Trophoblast cell (in vitro differentiated cells and primary cell): ENCODE data around the gene EFCAB11.

Experiments
- DNase-seq, 2 donors: peaks; one replicate each; pipeline ENCODE4 v3.0.0-alpha.2; 2016
- H2AFZ ChIP-seq: 2 replicates; pipeline ENCODE4 v1.6.1; 2013; ENCODE audit warnings: low read length, moderate library complexity, mild to moderate bottlenecking; ENCODE audit not compliant: insufficient read depth, poor library complexity
- H2AK5ac ChIP-seq: 2 replicates; pipeline ENCODE4 v1.6.1; 2013; ENCODE audit warnings: mild to moderate bottlenecking, low read length
- H2BK120ac ChIP-seq: 2 replicates; pipeline ENCODE4 v1.6.1; 2013; ENCODE audit warnings: low read length, mild to moderate bottlenecking, moderate library complexity; ENCODE audit not compliant: insufficient read depth, poor library complexity
- H2BK12ac ChIP-seq: 2 replicates; pipeline ENCODE4 v1.6.1; 2013; ENCODE audit warnings: mild to moderate bottlenecking, low read length, moderate library complexity
- H2BK5ac ChIP-seq: 2 replicates; pipeline ENCODE4 v1.6.1; 2013; ENCODE audit warnings: low read length, low read depth, moderate library complexity, mild to moderate bottlenecking; ENCODE audit not compliant: poor library complexity
- H3K14ac ChIP-seq: 2 replicates; pipeline ENCODE4 v1.6.1; 2013; ENCODE audit warnings: mild to moderate bottlenecking, low read length
- H3K18ac ChIP-seq: 2 replicates; pipeline ENCODE4 v1.6.1; 2013; ENCODE audit warnings: mild to moderate bottlenecking, low read length
- H3K23ac ChIP-seq: 2 replicates; pipeline ENCODE4 v1.6.1; 2013; ENCODE audit warnings: low read length
- H3K27ac ChIP-seq: 2 replicates; pipeline ENCODE4 v1.5.1; 2013; ENCODE audit warnings: low read depth, mild to moderate bottlenecking, inconsistent platforms, low read length, moderate library complexity
- H3K27me3 ChIP-seq: 2 replicates; pipeline ENCODE4 v1.6.1; 2013; ENCODE audit warnings: inconsistent platforms, mild to moderate bottlenecking, low read length, moderate library complexity; ENCODE audit not compliant: insufficient read depth
- H3K36me3 ChIP-seq, 2 experiments: 1 replicate in 1 of 2; 2 replicates in 1 of 2; pipeline ENCODE4 v1.6.1; 2013; ENCODE audit warnings: low read length in 2 of 2, mild to moderate bottlenecking in 2 of 2, moderate library complexity in 1 of 2; ENCODE audit not compliant: insufficient read depth in 2 of 2, control insufficient read depth in 1 of 2
- H3K4ac ChIP-seq: 2 replicates; pipeline ENCODE4 v1.6.1; 2013; ENCODE audit warnings: low read depth, mild to moderate bottlenecking, low read length, moderate library complexity
- H3K4me1 ChIP-seq, 2 experiments: 1 replicate in 1 of 2; 2 replicates in 1 of 2; pipeline ENCODE4 v1.6.1; 2013; ENCODE audit warnings: low read length in 2 of 2, mild to moderate bottlenecking in 2 of 2, moderate library complexity in 1 of 2; ENCODE audit not compliant: insufficient read depth in 2 of 2, control insufficient read depth in 1 of 2
- H3K4me2 ChIP-seq: 2 replicates; pipeline ENCODE4 v1.6.1; 2013; ENCODE audit warnings: inconsistent platforms, mild to moderate bottlenecking, low read length, moderate library complexity
- H3K4me3 ChIP-seq: 2 replicates; pipeline ENCODE4 v1.5.1; 2013; ENCODE audit warnings: mild to moderate bottlenecking, low read depth, low read length, inconsistent platforms
- H3K79me1 ChIP-seq: one replicate; pipeline ENCODE4 v1.6.1; 2013; ENCODE audit warnings: low read length
- H3K79me2 ChIP-seq: 2 replicates; pipeline ENCODE4 v1.6.1; 2013; ENCODE audit warnings: low read length, mild to moderate bottlenecking; ENCODE audit not compliant: control insufficient read depth, insufficient read depth, poor library complexity
- H3K9ac ChIP-seq: 2 replicates; pipeline ENCODE4 v1.6.1; 2013; ENCODE audit warnings: mild to moderate bottlenecking, low read length
- H3K9me3 ChIP-seq: 2 replicates; pipeline ENCODE4 v1.6.1; 2013; ENCODE audit warnings: low read depth, mild to moderate bottlenecking, control low read depth, inconsistent platforms, low read length; ENCODE audit not compliant: insufficient read depth
- H4K12ac ChIP-seq: 2 replicates; pipeline ENCODE4 v1.6.1; 2013; ENCODE audit warnings: low read depth, mild to moderate bottlenecking, low read length, moderate library complexity
- H4K8ac ChIP-seq: 2 replicates; pipeline ENCODE4 v1.6.1; 2013; ENCODE audit warnings: low read depth, mild to moderate bottlenecking, low read length, moderate library complexity
- H4K91ac ChIP-seq: one replicate; pipeline ENCODE4 v1.6.1; 2013; ENCODE audit warnings: low read depth, mild to moderate bottlenecking, low read length, moderate library complexity
- WGBS: extraction: QIAGEN DNeasy Blood & Tissue Kit; methylation state at CpG from one replicate; pipeline ENCODE4 v1.1.7; 2013; ENCODE audit warnings: missing lambda C conversion rate; ENCODE audit not compliant: insufficient read length, insufficient coverage; ENCODE audit errors: extremely low coverage; 5-methylcytosine and 5-hydroxymethylcytosine counted together

Gene EFCAB11

DNA sequence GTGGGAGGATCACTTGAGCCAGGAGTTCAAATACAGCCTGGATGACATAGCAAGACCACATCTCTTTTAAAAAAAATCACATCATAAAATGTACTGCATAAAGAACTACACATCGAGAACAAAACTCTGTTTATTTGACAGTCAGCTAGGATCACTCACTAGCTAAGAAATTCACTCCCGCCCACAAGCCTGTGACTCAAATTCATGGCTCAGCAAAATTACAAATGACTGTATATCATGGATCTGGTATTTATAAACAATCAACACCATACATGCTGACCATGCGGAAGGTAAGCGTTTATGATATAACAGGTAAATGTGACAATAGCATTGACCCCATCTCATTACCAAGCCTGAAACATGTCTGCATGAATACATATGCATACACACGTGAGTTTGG is 206.5 kb downstream of the EFCAB11 start:
- no peaks in the 10 kb centered on the region for H3K27me3 ChIP-seq
- no peak overlapping the region for H3K4me3 ChIP-seq
- no peak overlapping the region for H4K8ac ChIP-seq
- H2AFZ ChIP-seq, result no peak overlapping the region
- H3K4ac ChIP-seq, result no peak overlapping the region
- no peak overlapping the region for H3K27ac ChIP-seq
- H2BK12ac ChIP-seq, result no peak overlapping the region
- no peaks in the 10 kb centered on the region for H3K79me1 ChIP-seq
- H3K4me1 ChIP-seq, result no peaks in the 10 kb centered on the region
- H3K4me2 ChIP-seq, result no peak overlapping the region
- H2BK120ac ChIP-seq, result no peak overlapping the region
- no peak overlapping the region for H2AK5ac ChIP-seq
- H3K14ac ChIP-seq, result no peak overlapping the region
- DNase-seq, result no peak
- H3K36me3 ChIP-seq, result no peaks in the 10 kb centered on the region
- H2BK5ac ChIP-seq, result no peak overlapping the region
- H3K18ac ChIP-seq, result no peak overlapping the region
- H3K9me3 ChIP-seq, result peaks cover 2% of the 10 kb centered on the region
- no peaks in the 10 kb centered on the region for H3K79me2 ChIP-seq
- no CpG with 5 or more reads among the region's 5 CpGs for WGBS
- no peak overlapping the region for H3K9ac ChIP-seq
- H4K12ac ChIP-seq, result no peak overlapping the region
- no peak overlapping the region for H4K91ac ChIP-seq
- H3K23ac ChIP-seq, result no peak overlapping the region

DNA sequence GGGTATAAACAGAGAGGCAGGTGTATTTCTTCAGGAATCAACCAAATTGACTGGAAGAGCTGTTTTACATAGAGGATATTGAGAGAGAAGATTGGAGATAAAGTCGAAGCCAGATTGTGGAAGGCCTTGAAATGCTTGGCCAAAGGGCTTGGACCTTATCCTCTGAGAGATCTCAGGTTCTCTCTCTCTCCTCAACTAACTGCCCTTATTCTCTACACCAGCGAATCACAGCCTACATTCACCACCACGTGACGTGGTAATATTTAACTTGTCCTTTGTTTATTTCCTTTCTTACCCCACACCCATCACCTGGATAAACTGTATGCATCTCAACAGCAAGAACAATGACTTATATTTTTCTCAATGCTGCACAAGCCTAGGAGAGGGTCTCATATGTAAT is 207.4 kb downstream of the EFCAB11 start:
- H2BK5ac ChIP-seq, result no peak overlapping the region
- H3K4me2 ChIP-seq, result no peak overlapping the region
- H2BK120ac ChIP-seq, result no peak overlapping the region
- H3K18ac ChIP-seq, result no peak overlapping the region
- no peak for DNase-seq
- H3K36me3 ChIP-seq, result no peaks in the 10 kb centered on the region
- H3K4ac ChIP-seq, result no peak overlapping the region
- no peak overlapping the region for H3K14ac ChIP-seq
- H3K27ac ChIP-seq, result no peak overlapping the region
- H3K79me1 ChIP-seq, result no peaks in the 10 kb centered on the region
- no peak overlapping the region for H3K9ac ChIP-seq
- H3K4me3 ChIP-seq, result no peak overlapping the region
- H2AFZ ChIP-seq, result no peak overlapping the region
- no peak overlapping the region for H3K23ac ChIP-seq
- no peaks in the 10 kb centered on the region for H3K79me2 ChIP-seq
- H4K91ac ChIP-seq, result no peak overlapping the region
- no peak overlapping the region for H4K8ac ChIP-seq
- WGBS, result no CpG with 5 or more reads among the region's 4 CpGs
- H3K4me1 ChIP-seq, result no peaks in the 10 kb centered on the region
- no peak overlapping the region for H2BK12ac ChIP-seq
- peaks cover 5% of the 10 kb centered on the region for H3K9me3 ChIP-seq
- no peaks in the 10 kb centered on the region for H3K27me3 ChIP-seq
- no peak overlapping the region for H2AK5ac ChIP-seq
- no peak overlapping the region for H4K12ac ChIP-seq

DNA sequence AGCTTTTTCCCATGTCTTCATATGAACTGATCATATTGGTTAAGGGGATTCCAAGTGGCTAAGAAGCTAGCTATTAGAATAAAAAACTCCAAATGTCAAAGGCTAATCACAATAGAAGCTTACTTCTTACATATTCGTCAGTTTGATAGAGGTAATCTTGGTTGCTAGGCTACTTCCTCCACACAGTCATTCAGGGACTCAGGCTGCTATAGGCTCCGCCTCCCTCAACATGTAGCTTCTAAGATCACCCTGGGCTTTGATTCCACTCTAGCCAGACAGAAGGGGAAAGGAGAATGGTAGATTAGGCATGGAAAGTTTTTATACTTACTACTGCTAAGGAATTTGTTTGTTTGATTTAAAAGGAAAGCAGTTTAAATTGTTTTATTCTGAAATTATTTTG is 207.9 kb downstream of the EFCAB11 start:
- no peak overlapping the region for H3K18ac ChIP-seq
- H3K4me2 ChIP-seq, result no peak overlapping the region
- H3K4me1 ChIP-seq, result no peaks in the 10 kb centered on the region
- no peak overlapping the region for H3K4ac ChIP-seq
- no peak overlapping the region for H2BK5ac ChIP-seq
- no peak overlapping the region for H2AK5ac ChIP-seq
- H3K27ac ChIP-seq, result no peak overlapping the region
- no CpG with 5 or more reads among the region's 2 CpGs for WGBS
- H3K9ac ChIP-seq, result no peak overlapping the region
- H4K12ac ChIP-seq, result no peak overlapping the region
- no peak overlapping the region for H3K4me3 ChIP-seq
- H3K36me3 ChIP-seq, result no peaks in the 10 kb centered on the region
- DNase-seq, result no peak
- no peaks in the 10 kb centered on the region for H3K27me3 ChIP-seq
- H2BK12ac ChIP-seq, result no peak overlapping the region
- peaks cover 5% of the 10 kb centered on the region for H3K9me3 ChIP-seq
- H3K23ac ChIP-seq, result no peak overlapping the region
- no peak overlapping the region for H2AFZ ChIP-seq
- H4K8ac ChIP-seq, result no peak overlapping the region
- H3K79me1 ChIP-seq, result no peaks in the 10 kb centered on the region
- no peak overlapping the region for H4K91ac ChIP-seq
- H3K14ac ChIP-seq, result no peak overlapping the region
- H2BK120ac ChIP-seq, result no peak overlapping the region
- H3K79me2 ChIP-seq, result no peaks in the 10 kb centered on the region

DNA sequence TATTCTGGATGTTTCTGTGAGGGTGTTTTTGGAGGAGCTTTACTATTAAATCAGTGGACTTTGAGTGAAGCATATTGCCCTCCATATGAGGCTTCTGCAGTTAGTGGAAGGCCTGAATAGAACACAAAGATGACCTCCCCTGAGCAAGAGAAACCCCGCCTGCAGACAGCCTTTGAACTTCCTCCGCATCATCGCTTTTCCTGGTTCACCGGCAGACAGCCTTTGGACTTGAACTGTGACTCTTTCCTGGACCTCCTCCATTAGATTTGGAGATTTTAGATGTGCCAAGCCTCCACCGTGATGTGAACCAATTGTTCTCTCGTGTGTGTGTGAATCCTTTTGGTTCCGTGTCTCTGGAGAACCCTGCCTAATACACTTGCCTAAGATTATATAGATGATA is 208.4 kb downstream of the EFCAB11 start:
- H2BK5ac ChIP-seq, result no peak overlapping the region
- no peak overlapping the region for H3K27ac ChIP-seq
- no peak overlapping the region for H2BK12ac ChIP-seq
- H2AK5ac ChIP-seq, result no peak overlapping the region
- no peak overlapping the region for H3K23ac ChIP-seq
- no peaks in the 10 kb centered on the region for H3K36me3 ChIP-seq
- H3K79me2 ChIP-seq, result no peaks in the 10 kb centered on the region
- H4K8ac ChIP-seq, result no peak overlapping the region
- DNase-seq, result no peak
- no peak overlapping the region for H3K4ac ChIP-seq
- no peak overlapping the region for H3K18ac ChIP-seq
- no peak overlapping the region for H3K4me2 ChIP-seq
- H3K9ac ChIP-seq, result no peak overlapping the region
- WGBS, result no CpG with 5 or more reads among the region's 7 CpGs
- no peak overlapping the region for H2AFZ ChIP-seq
- no peak overlapping the region for H4K91ac ChIP-seq
- H3K27me3 ChIP-seq, result no peaks in the 10 kb centered on the region
- no peak overlapping the region for H3K14ac ChIP-seq
- H3K79me1 ChIP-seq, result no peaks in the 10 kb centered on the region
- H3K9me3 ChIP-seq, result peaks cover 5% of the 10 kb centered on the region
- no peaks in the 10 kb centered on the region for H3K4me1 ChIP-seq
- no peak overlapping the region for H3K4me3 ChIP-seq
- H4K12ac ChIP-seq, result no peak overlapping the region
- no peak overlapping the region for H2BK120ac ChIP-seq
